Ovary (tissue), 9 donors: ENCODE measurements around the gene ERP44. TPM values are rescaled to one million over a fixed set of nuclear protein-coding genes. Genes with fewer than 3 reads are reported as not detected.
"Not testable (repeated sequence)": the region's sequence is repeated elsewhere in the genome, so short reads cannot be mapped to it uniquely, and the experiment has no call there.

ENCODE experiments used
- DNase-seq, 5 donors: peaks; one replicate each; pipeline ENCODE4 v3.0.0-alpha.2; 2019 to 2020
- H3K27ac ChIP-seq, 2 donors: fragments of 200-600 bp; one replicate each; pipeline versions ENCODE4 v1.5.1 to v1.8.0; 2019 to 2022
- H3K27me3 ChIP-seq: fragments of 200-600 bp; one replicate; pipeline ENCODE4 v1.8.0; 2022
- H3K36me3 ChIP-seq: fragments of 200-600 bp; sonication (generic); one replicate; pipeline ENCODE4 v1.5.1; 2019
- H3K4me1 ChIP-seq: one replicate; pipeline ENCODE4 v1.8.1; 2013; ENCODE audit warnings: mild to moderate bottlenecking, moderate library complexity; ENCODE audit not compliant: insufficient read depth
- H3K4me3 ChIP-seq: fragments of 200-600 bp; sonication (generic); one replicate; pipeline ENCODE4 v1.5.1; 2017
- H3K9me3 ChIP-seq, 2 donors: fragments of 200-600 bp in 1 of 2; sonication (generic) in 1 of 2; one replicate each; pipeline versions ENCODE4 v1.5.1 to v1.8.1; 2013 to 2019; ENCODE audit warnings: mild to moderate bottlenecking in 1 of 2, moderate library complexity in 1 of 2
- CTCF ChIP-seq, 3 donors: fragments of 450-650 bp in 2 of 3; fragments of 200-600 bp in 1 of 3; IDR thresholded peaks; one replicate each; pipeline versions ENCODE4 v1.5.1 to v1.8.0; 2016 to 2022; ENCODE audit warnings: antibody characterized with exemption in 3 of 3, mild to moderate bottlenecking in 1 of 3
- EP300 ChIP-seq: sonication (generic); formaldehyde crosslinking; IDR thresholded peaks from one replicate; pipeline ENCODE4 v1.6.1; 2017; ENCODE audit warnings: antibody characterized with exemption
- POLR2A ChIP-seq: fragments of 450-650 bp; IDR thresholded peaks from one replicate; pipeline ENCODE4 v1.6.1; 2017; ENCODE audit warnings: antibody characterized with exemption, mild to moderate bottlenecking, moderate library complexity
- WGBS, 3 donors: extraction: QIAGEN DNeasy Blood & Tissue Kit in 1 of 3; methylation state at CpG; one replicate each; pipeline versions ENCODE4 v1.1.5 to v1.1.7; 2013 to 2017; 5-methylcytosine and 5-hydroxymethylcytosine counted together
- intact Hi-C, 4 donors: fragments of 100-400 bp; cut with DNase I; formaldehyde crosslinking; loops; one replicate each; pipeline versions ENCODE4 v1.11.0 to v1.15.1; 2022 to 2023
- polyA plus RNA-seq, 2 donors: library from polyadenylated mRNA; stranded (reverse); fragments of 200-250 nt in 1 of 2; fragments of 350-450 nt in 1 of 2; fragmentation: Illumina TruSeq in 1 of 2; extraction: RNeasy Lipid Tissue Mini Kit (QIAGEN cat#74804) in 1 of 2; gene quantifications; one replicate each; pipeline ENCODE4 v1.2.3, GENCODE V29; 2013 to 2014
- total RNA-seq, 7 donors: library from RNA; depleted of rRNA in 2 of 7; stranded (reverse); fragments of >200 nt in 2 of 7; fragmentation: NEBNext Ultra II Directional in 3 of 7; extraction: Animal tissue kit (Norgen Biotek cat#: 25700) in 3 of 7; gene quantifications; one replicate each; pipeline versions ENCODE4 v1.1.0 to v1.2.4, GENCODE V29; 2016 to 2023
- donor health status: DM: no; HTN: no; CAD: no; lungs with moderate emphysema.
- donor health status: DM: no; HTN: no; CAD: no.
- donor health status: Bipolar disorder and iron deficiency.
- donor health status: DM: yes; HTN: yes; CAD: no.
- donor health status: DM: no; HTN: no; CAD: no.
- donor health status: DM: yes; HTN: yes; CAD: no.

ERP44 gene
- total and polyA plus RNA-seq, 9 donors: 7.0 to 26.4 (median 12.6) TPM

- Histone ChIP-seq H3K36me3 (no peaks in the 10 kb centered on the region), H3K4me1 (no peaks in the 10 kb centered on the region), H3K27ac (no peak overlapping the region), H3K4me3 (no peak overlapping the region), H3K27me3 (no peaks in the 10 kb centered on the region), H3K9me3 (no peaks in the 10 kb centered on the region)
- no peak for TF ChIP-seq CTCF (IDR thresholded peaks at IDR 0.05)
- TF ChIP-seq EP300: no peak
- no peak for TF ChIP-seq POLR2A
- intact Hi-C loops: no loop called here
- 83 to 96% (median 91%) methylated on average over 1 of the region's 1 CpG for WGBS, 3 donors
- no peak for DNase-seq
These were observed 14.7 kb downstream of the ERP44 start for GRCh38 chr9:100084128-100084453.

- Histone ChIP-seq H3K9me3 (no peaks in the 10 kb centered on the region), H3K36me3 (no peaks in the 10 kb centered on the region), H3K27ac (no peak overlapping the region), H3K4me3 (no peak overlapping the region), H3K4me1 (no peaks in the 10 kb centered on the region), H3K27me3 (no peaks in the 10 kb centered on the region)
- no peak for TF ChIP-seq EP300
- TF ChIP-seq CTCF (IDR thresholded peaks at IDR 0.05): no peak
- no peak for TF ChIP-seq POLR2A
- no peak for DNase-seq
- intact Hi-C loops: no loop called here
- WGBS, 3 donors: 86 to 90% (median 87%) methylated on average over 5 of the region's 5 CpGs
These were observed 15.2 kb downstream of the ERP44 start for GRCh38 chr9:100083448-100084127.

- TF ChIP-seq EP300 (no peak), CTCF (IDR thresholded peaks at IDR 0.05) (no peak), POLR2A (no peak)
- no peaks in the 10 kb centered on the region for H3K4me1 ChIP-seq
- intact Hi-C loops: no loop called here
These were observed 16.0 kb downstream of the ERP44 start for GRCh38 chr9:100082782-100083181.

GRCh38 chr9:100076256-100076655, 22.5 kb downstream of the ERP44 start:
- H3K4me3 ChIP-seq, H3K27ac ChIP-seq, H3K4me1 ChIP-seq, H3K36me3 ChIP-seq, H3K9me3 ChIP-seq, H3K27me3 ChIP-seq, intact Hi-C loops, DNase-seq: not testable (repeated sequence)
- WGBS, 3 donors: 97 to 98% (median 98%) methylated on average over 4 of the region's 4 CpGs

More at GRCh38 chr9:100082782-100083181, 16.0 kb downstream of the ERP44 start:
- no peak for DNase-seq
- Histone ChIP-seq H3K27me3 (no peaks in the 10 kb centered on the region), H3K9me3 (no peaks in the 10 kb centered on the region), H3K27ac (no peak overlapping the region), H3K36me3 (no peaks in the 10 kb centered on the region), H3K4me3 (no peak overlapping the region)

- Histone ChIP-seq H3K27ac (no peak overlapping the region), H3K4me3 (no peak overlapping the region), H3K36me3 (no peaks in the 10 kb centered on the region), H3K9me3 (no peaks in the 10 kb centered on the region), H3K4me1 (peaks cover 3% of the 10 kb centered on the region), H3K27me3 (no peaks in the 10 kb centered on the region)
- intact Hi-C loops: no loop called here
- DNase-seq: no peak
- TF ChIP-seq CTCF (IDR thresholded peaks at IDR 0.05): no peak
- TF ChIP-seq EP300: no peak
- no peak for TF ChIP-seq POLR2A
- WGBS, 3 donors: 96 to 98% (median 98%) methylated on average over 6 of the region's 6 CpGs
These were observed 23.8 kb downstream of the ERP44 start for GRCh38 chr9:100074989-100075388.
